ENCODE data around the gene IGFBP5. TPM values are rescaled to one million over a fixed set of nuclear protein-coding genes. Genes with fewer than 3 reads are reported as not detected.

Gene IGFBP5
- polyA plus RNA-seq, 1 experiment, result 3,867 TPM

GRCh38 chr2:216643986-216644659, 51.2 kb downstream of the IGFBP5 start:
- peaks cover 3% of the 10 kb centered on the region for H3K27me3 ChIP-seq (ENCODE audit: control insufficient read depth, insufficient read depth, low read length)
- POLR2A ChIA-PET, result interaction anchor here (0.5 kb wide), 1 partner anchor 457 kb away, joined by 5 read pairs; no protein-coding TSS in a partner anchor
- H3K9me3 ChIP-seq (ENCODE audit: control insufficient read depth, insufficient read depth, low read length), result no peaks in the 10 kb centered on the region
- TF ChIP-seq CTCF (IDR thresholded peaks at IDR 0.05; ENCODE audit: low read depth, low read length), result no peak
- CTCF ChIA-PET, result interaction anchor here (0.8 kb wide), 2 partner anchors 125 to 127 kb away, joined by 3 read pairs; no protein-coding TSS in a partner anchor
- no peak overlapping the region for H3K27ac ChIP-seq (ENCODE audit: low read depth, low read length)
- no peak for DNase-seq (ENCODE audit: low read depth, low spot score)
- H3K4me3 ChIP-seq (ENCODE audit: low read depth, low read length), result no peak overlapping the region

- H3K27ac ChIP-seq (ENCODE audit: low read depth, low read length), result no peak overlapping the region
- POLR2A ChIA-PET, result no interaction called here
- TF ChIP-seq CTCF (IDR thresholded peaks at IDR 0.05; ENCODE audit: low read depth, low read length), result no peak
Measured at GRCh38 chr2:216637472-216637871, 57.9 kb downstream of the IGFBP5 start.

GRCh38 chr2:216636551-216637450, 58.5 kb downstream of the IGFBP5 start:
- Histone ChIP-seq H3K9me3 (ENCODE audit: control insufficient read depth, insufficient read depth, low read length) (no peaks in the 10 kb centered on the region; the same call in 1 of the 2 replicates), H3K4me3 (ENCODE audit: low read depth, low read length) (no peak overlapping the region), H3K27me3 (ENCODE audit: control insufficient read depth, insufficient read depth, low read length) (peaks cover 20% of the 10 kb centered on the region), H3K27ac (ENCODE audit: low read depth, low read length) (no peak overlapping the region)
- TF ChIP-seq CTCF (IDR thresholded peaks at IDR 0.05; ENCODE audit: low read depth, low read length), result no peak
- no peak for DNase-seq (ENCODE audit: low read depth, low spot score)
- CTCF ChIA-PET, result no interaction called here
- POLR2A ChIA-PET, result interaction anchor here (0.6 kb wide), 1 partner anchor 16 kb away, joined by 5 read pairs; no protein-coding TSS in a partner anchor

More at GRCh38 chr2:216637472-216637871, 57.9 kb downstream of the IGFBP5 start:
- Histone ChIP-seq H3K4me3 (ENCODE audit: low read depth, low read length) (no peak overlapping the region), H3K9me3 (ENCODE audit: control insufficient read depth, insufficient read depth, low read length) (no peaks in the 10 kb centered on the region; the same call in 1 of the 2 replicates), H3K27me3 (ENCODE audit: control insufficient read depth, insufficient read depth, low read length) (peaks cover 16% of the 10 kb centered on the region)
- CTCF ChIA-PET, result no interaction called here
- DNase-seq (ENCODE audit: low read depth, low spot score), result no peak

GRCh38 chr2:216635701-216636550, 59.4 kb downstream of the IGFBP5 start:
- DNase-seq (ENCODE audit: low read depth, low spot score), result no peak
- CTCF ChIA-PET, result interaction anchor here (1.0 kb wide), 1 partner anchor 7 kb away, joined by 3 read pairs; no protein-coding TSS in a partner anchor
- peaks cover 22% of the 10 kb centered on the region for H3K27me3 ChIP-seq (ENCODE audit: control insufficient read depth, insufficient read depth, low read length)
- no peaks in the 10 kb centered on the region; the same call in 1 of the 2 replicates for H3K9me3 ChIP-seq (ENCODE audit: control insufficient read depth, insufficient read depth, low read length)
- 0 out of 2 replicates have a peak overlapping the region, but pooled peaks have one; percentile 10 for H3K4me3 ChIP-seq (ENCODE audit: low read depth, low read length)
- POLR2A ChIA-PET, result interaction anchor here (0.6 kb wide), 1 partner anchor 15 kb away, joined by 5 read pairs; no protein-coding TSS in a partner anchor
- TF ChIP-seq CTCF (IDR thresholded peaks at IDR 0.05; ENCODE audit: low read depth, low read length), result no peak
- H3K27ac ChIP-seq (ENCODE audit: low read depth, low read length), result no peak overlapping the region
